Neural cell (in vitro differentiated cells): Measurements from ENCODE around the gene STPG4. TPM values are rescaled to one million over a fixed set of nuclear protein-coding genes. Genes with fewer than 3 reads are reported as not detected.

Source experiments
- H2AFZ ChIP-seq: fragments of 200-600, 300-800 bp; sonication (generic), shearing (Covaris generic); 2 replicates; pipeline ENCODE4 v1.6.0; 2014; ENCODE audit warnings: low read depth, mild to moderate bottlenecking, antibody characterized with exemption, low read length, moderate library complexity
- H3F3A ChIP-seq: fragments of 200-600 bp; shearing (Covaris generic); 2 replicates; pipeline ENCODE4 v1.6.1; 2016; ENCODE audit warnings: mild to moderate bottlenecking, moderate library complexity, mixed read lengths, antibody characterized with exemption, low read length; ENCODE audit not compliant: insufficient read depth, poor library complexity, severe bottlenecking
- H3K27ac ChIP-seq: fragments of 200-600, 300-800 bp; sonication (generic), shearing (Covaris generic); 2 replicates; pipeline ENCODE4 v1.5.1; 2014; ENCODE audit warnings: mild to moderate bottlenecking, low read length, moderate library complexity
- H3K27me3 ChIP-seq: fragments of 300-800, 200-600 bp; sonication (generic), shearing (Covaris generic); 2 replicates; pipeline ENCODE4 v1.6.0; 2014; ENCODE audit warnings: mild to moderate bottlenecking, low read depth, low read length, moderate library complexity; ENCODE audit not compliant: insufficient read depth
- H3K36me3 ChIP-seq: fragments of 300-800, 200-600 bp; sonication (generic), shearing (Covaris generic); 2 replicates; pipeline ENCODE4 v1.5.1; 2014; ENCODE audit warnings: mild to moderate bottlenecking, antibody characterized with exemption, low read length, moderate library complexity; ENCODE audit not compliant: insufficient read depth
- H3K4me2 ChIP-seq: fragments of 300-800, 200-600 bp; sonication (generic), shearing (Covaris generic); 2 replicates; pipeline ENCODE4 v1.6.0; 2014; ENCODE audit warnings: mild to moderate bottlenecking, low read length
- H3K4me3 ChIP-seq: fragments of 300-800, 200-600 bp; sonication (generic), shearing (Covaris generic); 2 replicates; pipeline ENCODE4 v1.5.1; 2014; ENCODE audit warnings: mild to moderate bottlenecking, low read length, moderate library complexity
- H3K79me2 ChIP-seq: fragments of 200-600 bp; shearing (Covaris generic); replicated peaks from 2 replicates; pipeline ENCODE4 v1.6.0; 2014; ENCODE audit warnings: mild to moderate bottlenecking, low read length, moderate library complexity; ENCODE audit not compliant: insufficient read depth
- H3K9ac ChIP-seq: fragments of 300-800, 200-600 bp; sonication (generic), shearing (Covaris generic); 2 replicates; pipeline ENCODE4 v1.6.1; 2016; ENCODE audit warnings: mild to moderate bottlenecking, low read length, mixed read lengths
- H3K9me2 ChIP-seq: fragments of 200-600 bp; shearing (Covaris generic); 2 replicates; pipeline ENCODE4 v1.6.1; 2016; ENCODE audit warnings: mild to moderate bottlenecking, low read length, mixed read lengths; ENCODE audit not compliant: insufficient read depth
- H3K9me3 ChIP-seq: fragments of 200-600, 300-800 bp; sonication (generic), shearing (Covaris generic); 2 replicates; pipeline ENCODE4 v1.6.1; 2016; ENCODE audit warnings: mild to moderate bottlenecking, mixed run types, low read length, moderate library complexity, mixed read lengths
- H4K20me1 ChIP-seq: fragments of 200-600 bp; shearing (Covaris generic); 2 replicates; pipeline ENCODE4 v1.6.1; 2016; ENCODE audit warnings: mild to moderate bottlenecking, mixed run types; ENCODE audit not compliant: insufficient read depth
- EP300 ChIP-seq: fragments of 450-650 bp; conservative IDR thresholded peaks from 2 replicates; pipeline ENCODE4 v1.6.1; 2014; ENCODE audit warnings: antibody characterized with exemption, mild to moderate bottlenecking, moderate library complexity; ENCODE audit not compliant: poor library complexity, severe bottlenecking
- EZH2 ChIP-seq: fragments of 200-600, 300-800 bp; shearing (Covaris generic), sonication (generic); IDR thresholded peaks from 2 replicates; pipeline ENCODE4 v1.6.1; 2014; ENCODE audit warnings: antibody characterized with exemption, low read length, borderline replicate concordance, mild to moderate bottlenecking; ENCODE audit not compliant: insufficient read depth, poor library complexity, severe bottlenecking
- MXI1 ChIP-seq: fragments of 450-650 bp; conservative IDR thresholded peaks from 2 replicates; pipeline ENCODE4 v1.6.1; 2014; ENCODE audit warnings: antibody characterized with exemption, mild to moderate bottlenecking; ENCODE audit not compliant: poor library complexity, severe bottlenecking
- POLR2AphosphoS5 ChIP-seq: IDR thresholded peaks from 2 replicates; pipeline ENCODE4 v1.6.1; 2012
- RAD21 ChIP-seq: fragments of 450-650 bp; conservative IDR thresholded peaks from 2 replicates; pipeline ENCODE4 v1.6.1; 2014; ENCODE audit warnings: antibody characterized with exemption, mild to moderate bottlenecking, moderate library complexity
- SMC3 ChIP-seq: fragments of 450-650 bp; conservative IDR thresholded peaks from 2 replicates; pipeline ENCODE4 v1.6.1; 2014; ENCODE audit warnings: antibody characterized with exemption, mild to moderate bottlenecking, moderate library complexity; ENCODE audit not compliant: poor library complexity
- TAF1 ChIP-seq: IDR thresholded peaks from 2 replicates; pipeline ENCODE4 v1.6.1; 2012; ENCODE audit warnings: low read depth
- polyA plus RNA-seq: library from polyadenylated mRNA; depleted of rRNA; stranded (reverse); fragments of >200 nt; gene quantifications from 2 replicates; pipeline ENCODE4 v1.2.3, GENCODE V29; 2014
- TF ChIP-seq, protein P1 (sequence below): fragments of 450-650 bp; IDR thresholded peaks from 2 replicates; pipeline ENCODE4 v1.5.1; 2014; ENCODE audit warnings: antibody characterized with exemption, mild to moderate bottlenecking, moderate library complexity; ENCODE audit not compliant: poor library complexity, severe bottlenecking
- TF ChIP-seq, protein P2 (sequence below): IDR thresholded peaks from 2 replicates; pipeline ENCODE4 v1.6.1; 2012; ENCODE audit warnings: borderline replicate concordance

STPG4 gene
- polyA plus RNA-seq, 1 donor from 2014 or later: not detected

GRCh38 chr2:47069628-47070154 lies 85.4 kb downstream of the STPG4 start:
- no peak overlapping the region for H3K4me2 ChIP-seq
- H3F3A ChIP-seq: no peaks in the 10 kb centered on the region
- H3K27ac ChIP-seq: no peak overlapping the region
- no peaks in the 10 kb centered on the region for H3K79me2 ChIP-seq
- no peaks in the 10 kb centered on the region for H3K9me3 ChIP-seq
- no peak overlapping the region for H3K9ac ChIP-seq
- no peaks in the 10 kb centered on the region for H4K20me1 ChIP-seq
- H3K4me3 ChIP-seq: no peak overlapping the region
- no peaks in the 10 kb centered on the region for H3K36me3 ChIP-seq
- H3K27me3 ChIP-seq: no peaks in the 10 kb centered on the region
- H2AFZ ChIP-seq: no peak overlapping the region
- no peaks in the 10 kb centered on the region for H3K9me2 ChIP-seq
- TF ChIP-seq RAD21 (no peak), EP300 (no peak), SMC3 (no peak), MXI1 (no peak), TAF1 (no peak), POLR2AphosphoS5 (no peak), EZH2 (no peak)
- TF ChIP-seq, protein P1, sequence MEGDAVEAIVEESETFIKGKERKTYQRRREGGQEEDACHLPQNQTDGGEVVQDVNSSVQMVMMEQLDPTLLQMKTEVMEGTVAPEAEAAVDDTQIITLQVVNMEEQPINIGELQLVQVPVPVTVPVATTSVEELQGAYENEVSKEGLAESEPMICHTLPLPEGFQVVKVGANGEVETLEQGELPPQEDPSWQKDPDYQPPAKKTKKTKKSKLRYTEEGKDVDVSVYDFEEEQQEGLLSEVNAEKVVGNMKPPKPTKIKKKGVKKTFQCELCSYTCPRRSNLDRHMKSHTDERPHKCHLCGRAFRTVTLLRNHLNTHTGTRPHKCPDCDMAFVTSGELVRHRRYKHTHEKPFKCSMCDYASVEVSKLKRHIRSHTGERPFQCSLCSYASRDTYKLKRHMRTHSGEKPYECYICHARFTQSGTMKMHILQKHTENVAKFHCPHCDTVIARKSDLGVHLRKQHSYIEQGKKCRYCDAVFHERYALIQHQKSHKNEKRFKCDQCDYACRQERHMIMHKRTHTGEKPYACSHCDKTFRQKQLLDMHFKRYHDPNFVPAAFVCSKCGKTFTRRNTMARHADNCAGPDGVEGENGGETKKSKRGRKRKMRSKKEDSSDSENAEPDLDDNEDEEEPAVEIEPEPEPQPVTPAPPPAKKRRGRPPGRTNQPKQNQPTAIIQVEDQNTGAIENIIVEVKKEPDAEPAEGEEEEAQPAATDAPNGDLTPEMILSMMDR: no peak
- TF ChIP-seq, protein P2, sequence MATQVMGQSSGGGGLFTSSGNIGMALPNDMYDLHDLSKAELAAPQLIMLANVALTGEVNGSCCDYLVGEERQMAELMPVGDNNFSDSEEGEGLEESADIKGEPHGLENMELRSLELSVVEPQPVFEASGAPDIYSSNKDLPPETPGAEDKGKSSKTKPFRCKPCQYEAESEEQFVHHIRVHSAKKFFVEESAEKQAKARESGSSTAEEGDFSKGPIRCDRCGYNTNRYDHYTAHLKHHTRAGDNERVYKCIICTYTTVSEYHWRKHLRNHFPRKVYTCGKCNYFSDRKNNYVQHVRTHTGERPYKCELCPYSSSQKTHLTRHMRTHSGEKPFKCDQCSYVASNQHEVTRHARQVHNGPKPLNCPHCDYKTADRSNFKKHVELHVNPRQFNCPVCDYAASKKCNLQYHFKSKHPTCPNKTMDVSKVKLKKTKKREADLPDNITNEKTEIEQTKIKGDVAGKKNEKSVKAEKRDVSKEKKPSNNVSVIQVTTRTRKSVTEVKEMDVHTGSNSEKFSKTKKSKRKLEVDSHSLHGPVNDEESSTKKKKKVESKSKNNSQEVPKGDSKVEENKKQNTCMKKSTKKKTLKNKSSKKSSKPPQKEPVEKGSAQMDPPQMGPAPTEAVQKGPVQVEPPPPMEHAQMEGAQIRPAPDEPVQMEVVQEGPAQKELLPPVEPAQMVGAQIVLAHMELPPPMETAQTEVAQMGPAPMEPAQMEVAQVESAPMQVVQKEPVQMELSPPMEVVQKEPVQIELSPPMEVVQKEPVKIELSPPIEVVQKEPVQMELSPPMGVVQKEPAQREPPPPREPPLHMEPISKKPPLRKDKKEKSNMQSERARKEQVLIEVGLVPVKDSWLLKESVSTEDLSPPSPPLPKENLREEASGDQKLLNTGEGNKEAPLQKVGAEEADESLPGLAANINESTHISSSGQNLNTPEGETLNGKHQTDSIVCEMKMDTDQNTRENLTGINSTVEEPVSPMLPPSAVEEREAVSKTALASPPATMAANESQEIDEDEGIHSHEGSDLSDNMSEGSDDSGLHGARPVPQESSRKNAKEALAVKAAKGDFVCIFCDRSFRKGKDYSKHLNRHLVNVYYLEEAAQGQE: no peak

GRCh38 chr2:47068981-47069627 lies 86.0 kb downstream of the STPG4 start:
- no peaks in the 10 kb centered on the region for H3K36me3 ChIP-seq
- no peaks in the 10 kb centered on the region for H3K79me2 ChIP-seq
- H3F3A ChIP-seq: no peaks in the 10 kb centered on the region
- H2AFZ ChIP-seq: no peak overlapping the region
- H3K9me3 ChIP-seq: no peaks in the 10 kb centered on the region
- no peak overlapping the region for H3K4me2 ChIP-seq
- TF ChIP-seq MXI1: no peak
- TF ChIP-seq POLR2AphosphoS5: no peak
- no peak overlapping the region for H3K4me3 ChIP-seq
- H3K9ac ChIP-seq: no peak overlapping the region
- no peak overlapping the region for H3K27ac ChIP-seq
- H4K20me1 ChIP-seq: no peaks in the 10 kb centered on the region
- H3K9me2 ChIP-seq: no peaks in the 10 kb centered on the region
- no peaks in the 10 kb centered on the region for H3K27me3 ChIP-seq
